Fibroblast of skin of left biceps (primary cell): ENCODE measurements around the gene IL20RB.
"Not testable (repeated sequence)": the region's sequence is repeated elsewhere in the genome, so short reads cannot be mapped to it uniquely, and the experiment has no call there.

Source experiments
- DNase-seq, 2 experiments: peaks; one replicate each; pipeline ENCODE4 v3.0.0-alpha.2; 2013; ENCODE audit warnings: low read depth in 2 of 2

IL20RB gene

GRCh38 chr3:136987398-136987980, 29.7 kb downstream of the IL20RB start:
- not testable (repeated sequence) for DNase-seq

GRCh38 chr3:136988651-136989050, 30.9 kb downstream of the IL20RB start:
- no peak for DNase-seq

GRCh38 chr3:136989781-136990524, 32.2 kb downstream of the IL20RB start:
- no peak for DNase-seq

DNA sequence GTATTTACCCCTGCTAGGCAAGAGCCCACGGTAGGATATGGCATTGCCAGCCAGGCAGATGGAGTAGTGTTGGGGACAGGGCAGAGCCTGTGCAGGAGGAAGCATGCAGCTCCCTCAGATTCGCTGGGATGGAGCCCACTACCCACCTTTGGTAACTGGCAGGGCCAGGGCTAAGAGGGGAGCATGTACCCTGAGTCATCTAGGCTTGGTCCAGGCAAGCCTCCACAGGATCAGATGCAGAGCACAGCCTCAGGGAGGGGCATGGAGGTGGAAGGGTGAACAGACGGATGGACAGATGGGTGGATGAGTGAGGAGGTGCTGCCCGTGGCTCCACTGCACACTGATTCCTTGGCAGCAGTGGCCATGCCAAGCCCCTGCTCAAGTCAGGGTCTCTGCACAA, 33.0 kb downstream of the IL20RB start:
- DNase-seq = no peak

DNA sequence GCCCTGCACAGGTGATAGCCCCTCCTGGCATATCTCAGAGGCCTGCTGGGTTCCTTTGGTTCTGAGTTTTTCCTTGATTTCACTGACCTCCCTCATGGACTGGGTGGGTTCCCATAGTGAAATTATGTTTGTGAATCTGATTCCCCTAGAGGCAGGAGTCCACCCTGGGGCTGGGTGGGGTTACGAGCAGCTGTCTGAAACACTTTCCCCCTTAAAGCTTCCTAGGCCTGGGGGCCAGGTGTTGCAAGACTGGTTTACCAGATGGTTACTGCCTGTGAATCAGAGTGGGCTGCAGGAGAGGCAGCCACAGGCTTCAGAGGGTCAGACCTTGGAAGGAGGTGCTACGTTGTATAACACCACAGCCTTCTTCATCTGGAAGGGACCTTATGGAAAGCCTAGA, 34.3 kb downstream of the IL20RB start:
- DNase-seq = no peak

- DNase-seq = peak; percentile 58 to 64
Observed at GRCh38 chr3:136994772-136995516, 37.2 kb downstream of the IL20RB start.

GRCh38 chr3:136995652-136996051, 37.9 kb downstream of the IL20RB start:
- no peak for DNase-seq

- DNase-seq = no peak
Observed at GRCh38 chr3:137000039-137000438, 42.3 kb downstream of the IL20RB start.

GRCh38 chr3:137007376-137007775, 49.6 kb downstream of the IL20RB start:
- DNase-seq = not testable (repeated sequence)

DNA sequence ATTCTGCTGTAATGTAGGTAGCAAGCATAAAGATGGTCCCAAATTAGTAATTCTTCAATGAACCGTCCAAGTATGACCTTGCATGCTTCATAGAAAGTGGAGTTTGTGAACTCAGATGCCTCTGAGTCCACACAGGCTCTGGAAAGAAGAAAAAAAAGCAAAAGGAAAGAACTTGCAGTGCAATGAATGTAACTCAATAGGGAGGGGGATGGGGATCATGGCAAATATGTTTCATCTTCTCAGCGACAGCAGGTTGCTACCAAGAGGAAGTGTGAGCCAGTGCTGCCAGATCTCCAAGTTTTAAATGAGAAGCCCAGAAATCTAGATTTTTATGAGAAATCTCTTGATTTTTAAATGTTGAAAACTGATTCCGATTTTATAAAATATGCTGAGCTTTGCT, 50.3 kb downstream of the IL20RB start:
- DNase-seq = no peak

- DNase-seq = no peak
Observed at GRCh38 chr3:137008976-137009375, 51.2 kb downstream of the IL20RB start.

DNA sequence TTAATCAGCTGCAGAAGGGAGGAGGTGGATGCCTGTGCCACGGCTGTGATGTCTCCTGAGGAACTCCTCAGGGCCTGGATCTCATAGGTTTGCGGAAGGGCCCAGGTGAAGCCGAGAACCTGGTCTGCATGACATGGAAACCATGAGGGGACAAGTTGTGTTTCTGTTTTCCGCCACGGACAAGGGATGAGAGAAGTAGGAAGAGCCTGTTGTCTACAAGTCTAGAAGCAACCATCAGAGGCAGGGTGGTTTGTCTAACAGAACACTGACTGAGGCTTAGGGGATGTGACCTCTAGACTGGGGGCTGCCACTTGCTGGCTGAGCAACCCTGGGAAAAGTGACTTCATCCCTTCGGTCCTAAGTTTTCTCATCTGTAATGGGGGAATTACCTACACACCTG, 52.4 kb downstream of the IL20RB start:
- no peak for DNase-seq

GRCh38 chr3:137011153-137011552, 53.4 kb downstream of the IL20RB start:
- no peak for DNase-seq

- peak; percentile 34 to 35 for DNase-seq
Observed at GRCh38 chr3:137012097-137012501, 54.3 kb downstream of the IL20RB start.

DNA sequence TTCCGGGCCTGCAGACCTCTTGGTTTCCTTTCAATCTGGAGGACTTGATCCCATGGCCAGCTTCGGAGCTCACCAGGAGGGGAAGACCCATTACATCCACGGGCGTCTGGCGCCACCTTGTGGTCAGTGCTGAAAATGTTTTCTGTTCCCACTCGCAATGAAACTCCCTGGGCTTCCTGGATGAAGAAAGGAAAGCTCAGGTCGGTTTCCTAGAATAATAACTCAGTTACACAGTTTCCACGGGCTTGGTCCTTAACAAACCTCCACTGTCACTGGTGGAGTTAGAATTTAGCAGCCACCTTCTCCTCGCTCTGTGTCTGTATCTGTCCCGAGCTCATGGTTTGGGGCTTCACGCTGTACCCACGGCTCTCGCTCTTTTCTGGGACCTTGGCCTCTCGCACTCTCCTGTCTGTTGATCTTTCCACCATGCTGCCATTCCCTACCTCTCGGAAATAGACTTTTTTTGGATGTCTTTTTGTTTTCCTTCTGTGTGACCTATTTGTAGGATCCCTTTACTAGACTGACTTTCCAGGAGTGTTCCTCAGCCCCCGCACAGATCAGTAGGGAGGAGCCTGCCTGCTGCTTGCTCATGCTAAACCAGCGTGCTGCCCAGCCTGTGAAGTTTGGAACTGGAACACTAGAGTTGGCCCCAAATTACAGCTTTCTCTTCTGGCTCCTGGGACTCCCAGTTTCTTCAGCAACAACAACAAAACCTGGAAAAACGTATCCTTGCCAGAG, 56.3 kb downstream of the IL20RB start:
- peak; percentile 61 to 64 for DNase-seq

GRCh38 chr3:137017316-137017715, 59.5 kb downstream of the IL20RB start:
- DNase-seq = not testable (repeated sequence)

- no peak for DNase-seq
Observed at GRCh38 chr3:137020315-137020714, 62.5 kb downstream of the IL20RB start.

DNA sequence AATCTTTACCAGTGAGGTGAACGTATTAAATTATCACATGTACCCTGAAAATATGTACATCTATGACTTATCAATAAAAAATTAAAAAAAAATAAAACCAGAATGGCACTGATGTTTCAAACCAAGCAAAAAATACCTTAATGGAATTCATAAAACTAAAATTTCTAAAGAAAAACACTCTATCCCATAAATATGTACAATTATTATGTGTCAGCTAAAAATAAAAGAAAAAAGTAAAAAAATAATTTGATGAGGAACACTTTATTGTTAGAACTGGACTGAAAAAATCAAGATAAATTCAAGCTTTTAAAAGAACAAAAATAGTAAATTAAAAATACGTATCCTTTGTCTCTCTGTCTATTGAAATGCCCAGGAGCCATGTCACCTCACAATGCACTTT, 63.1 kb downstream of the IL20RB start:
- DNase-seq = no peak

- no peak for DNase-seq
Observed at GRCh38 chr3:137024348-137024747, 66.6 kb downstream of the IL20RB start.

GRCh38 chr3:137026701-137027100, 68.9 kb downstream of the IL20RB start:
- DNase-seq = no peak

- peak; percentile 25 to 29 for DNase-seq
Observed at GRCh38 chr3:137032465-137033120, 74.8 kb downstream of the IL20RB start.

- DNase-seq = no peak
Observed at GRCh38 chr3:137035631-137036030, 77.8 kb downstream of the IL20RB start.
